EL (cell line): ENCODE measurements around the gene GLRX5.
A peak's percentile ranks its signal among the peaks of the same experiment; 100 is the strongest.

Source experiments
- DNase-seq: peaks from one replicate; pipeline ENCODE4 v3.0.0-alpha.2; 2016

GLRX5 gene

GRCh38 chr14:95537298-95538089 lies 2.6 kb downstream of the GLRX5 start:
- no peak for DNase-seq

DNA sequence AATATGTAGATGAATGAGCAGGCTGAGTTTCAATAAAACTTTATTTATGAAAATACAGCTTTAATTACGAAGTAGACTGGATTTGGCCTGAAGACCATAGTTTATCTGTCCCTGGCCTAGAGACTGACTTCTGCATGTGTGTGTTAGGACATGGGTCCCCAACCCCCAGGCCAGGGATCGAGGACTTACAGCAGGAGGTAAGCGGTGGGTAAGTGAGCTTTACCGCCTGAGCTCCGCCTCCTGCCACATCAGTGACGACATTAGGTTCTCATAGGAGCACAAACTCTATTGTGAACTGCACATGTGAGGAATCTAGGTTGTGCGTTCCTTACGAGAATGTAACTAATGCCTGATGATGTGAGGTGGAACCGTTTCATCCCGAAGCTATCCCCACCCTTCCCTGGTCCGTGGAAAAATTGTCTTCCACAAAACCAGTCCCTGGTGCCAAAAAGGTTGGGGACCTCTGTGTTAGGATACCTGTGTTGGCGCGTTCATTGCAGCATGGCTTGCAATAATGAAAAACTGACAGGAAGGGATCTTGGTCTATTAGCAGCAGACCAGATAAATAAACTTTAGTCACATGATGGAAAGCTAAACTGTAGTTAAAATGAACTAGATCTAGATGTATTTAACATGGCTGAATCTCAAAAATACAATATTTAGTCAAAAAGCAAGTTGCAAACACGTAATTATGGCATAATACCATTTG lies 4.1 kb downstream of the GLRX5 start:
- DNase-seq = no peak

DNA sequence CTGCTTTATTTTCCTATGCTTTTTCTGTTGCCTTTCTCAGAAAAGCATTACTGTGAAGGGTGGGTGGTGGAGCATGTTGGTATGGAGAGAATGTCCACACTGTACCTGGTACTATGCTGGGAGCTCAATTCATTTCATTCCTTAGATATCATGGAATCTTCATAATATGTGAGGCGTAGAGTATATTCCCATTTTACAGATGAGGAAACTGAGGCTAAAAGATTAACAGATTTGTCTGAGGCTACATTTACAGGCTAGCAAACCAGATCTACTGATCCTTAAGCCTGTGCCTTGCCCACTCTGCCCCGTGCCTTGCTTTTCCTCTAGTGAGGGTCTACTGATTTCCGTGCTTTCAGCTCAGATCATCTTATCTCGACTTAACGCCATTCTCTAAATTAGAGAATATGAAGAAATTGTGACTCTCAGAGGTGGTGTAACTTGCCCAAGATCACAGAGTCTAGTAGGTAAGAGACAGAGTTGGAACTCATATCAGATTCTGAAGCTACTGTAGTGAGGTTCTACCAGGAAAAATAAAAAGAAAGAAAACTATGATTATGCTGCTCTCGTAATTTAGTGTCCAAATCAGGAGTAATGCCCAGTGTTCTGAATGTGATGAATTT lies 5.5 kb downstream of the GLRX5 start:
- no peak for DNase-seq

DNA sequence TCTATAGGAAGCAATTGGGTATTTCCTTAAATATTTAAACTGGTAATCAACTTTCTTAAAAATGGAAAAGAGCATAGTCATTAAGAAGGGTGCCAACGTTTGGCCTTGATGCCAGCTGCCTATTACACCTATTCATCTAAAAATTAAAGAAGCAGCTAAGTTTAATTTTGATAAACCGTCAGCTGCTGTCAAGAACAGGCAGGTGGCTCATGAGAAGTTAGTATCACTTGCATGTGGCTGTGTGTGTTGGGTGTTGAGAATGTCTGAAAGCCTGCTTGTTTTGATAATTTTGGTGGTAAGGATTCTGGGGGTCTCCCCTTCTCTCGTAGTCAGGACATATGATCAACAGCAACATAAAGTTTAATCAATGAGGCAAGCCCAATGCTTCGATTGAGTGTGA lies 6.5 kb downstream of the GLRX5 start:
- DNase-seq = no peak

DNA sequence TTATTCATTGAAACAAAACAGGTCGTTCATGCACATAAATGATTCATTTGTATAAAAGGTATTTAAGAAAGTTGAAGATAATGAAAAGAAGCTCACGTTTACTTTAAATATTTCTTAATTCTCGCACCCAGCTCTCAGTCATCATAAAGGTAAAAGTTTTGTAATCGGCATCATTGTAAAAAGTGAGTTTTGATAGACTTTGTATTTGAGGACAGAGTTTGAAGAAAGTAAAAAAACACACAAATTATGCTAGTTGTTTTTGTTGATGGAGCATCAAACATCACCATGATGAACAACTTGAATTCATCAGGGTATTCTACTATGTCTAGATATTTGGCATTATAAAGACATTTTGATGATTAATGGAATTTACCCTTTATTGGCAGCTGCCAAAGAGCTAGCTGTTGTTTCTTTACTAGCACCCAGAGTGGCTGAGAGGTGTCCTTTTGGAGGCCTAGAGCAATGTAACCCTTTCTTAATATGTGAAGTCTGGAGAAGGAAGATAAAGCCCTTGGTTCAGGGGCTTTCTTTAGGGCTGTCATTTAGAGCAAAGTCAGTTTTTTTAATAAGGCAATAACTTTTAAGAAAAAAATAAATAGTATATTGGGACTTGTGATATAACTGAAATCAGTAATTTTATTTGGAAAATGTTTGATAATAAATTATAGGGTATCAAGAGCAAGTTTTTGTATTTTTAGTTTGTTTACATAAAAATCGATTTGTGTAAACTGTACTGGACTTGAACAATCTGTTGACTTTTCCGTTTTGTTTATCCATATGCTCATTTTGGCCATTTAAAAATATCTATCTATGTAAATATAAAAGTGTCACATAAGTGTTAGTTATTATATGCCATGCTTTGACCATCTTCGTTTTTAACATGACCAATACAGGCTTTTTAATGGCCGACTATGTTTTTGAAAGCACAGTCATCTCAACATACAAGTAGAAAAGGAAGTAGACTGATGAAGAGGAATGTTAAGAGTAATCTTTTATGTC lies 7.4 kb downstream of the GLRX5 start:
- no peak for DNase-seq

DNA sequence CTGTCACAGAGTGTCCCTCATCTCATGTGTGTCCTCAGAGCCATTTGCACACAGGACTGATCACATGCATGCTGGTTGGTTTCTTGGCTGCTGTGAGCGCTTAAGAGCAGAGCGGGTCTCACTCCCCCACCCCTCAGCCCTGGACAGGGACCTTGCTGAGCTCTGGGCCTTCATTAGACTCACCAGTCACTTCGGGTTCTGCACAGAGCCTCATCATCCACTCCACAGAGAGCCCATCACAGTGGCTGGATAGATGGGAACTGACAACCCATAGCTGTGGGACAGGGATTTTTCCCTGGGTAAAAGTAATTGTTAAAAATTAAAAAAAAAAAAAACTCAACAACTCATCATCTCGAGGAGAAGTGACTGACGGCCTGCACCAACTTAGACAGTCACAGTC lies 8.2 kb downstream of the GLRX5 start:
- DNase-seq = no peak

- no peak for DNase-seq
These were observed 9.7 kb downstream of the GLRX5 start for GRCh38 chr14:95544588-95544987.

GRCh38 chr14:95545515-95546168 lies 10.8 kb downstream of the GLRX5 start:
- DNase-seq = peak; percentile 86

GRCh38 chr14:95547272-95547625 lies 12.4 kb downstream of the GLRX5 start:
- no peak for DNase-seq

GRCh38 chr14:95547626-95548327 lies 12.9 kb downstream of the GLRX5 start:
- DNase-seq = peak; percentile 80

- DNase-seq = no peak
These were observed 13.6 kb downstream of the GLRX5 start for GRCh38 chr14:95548328-95548929.

- DNase-seq = no peak
These were observed 15.1 kb downstream of the GLRX5 start for GRCh38 chr14:95549656-95550585.

- no peak for DNase-seq
These were observed 16.6 kb downstream of the GLRX5 start for GRCh38 chr14:95551435-95551834.

GRCh38 chr14:95553141-95553540 lies 18.3 kb downstream of the GLRX5 start:
- no peak for DNase-seq

GRCh38 chr14:95555053-95555452 lies 20.2 kb downstream of the GLRX5 start:
- DNase-seq = no peak

DNA sequence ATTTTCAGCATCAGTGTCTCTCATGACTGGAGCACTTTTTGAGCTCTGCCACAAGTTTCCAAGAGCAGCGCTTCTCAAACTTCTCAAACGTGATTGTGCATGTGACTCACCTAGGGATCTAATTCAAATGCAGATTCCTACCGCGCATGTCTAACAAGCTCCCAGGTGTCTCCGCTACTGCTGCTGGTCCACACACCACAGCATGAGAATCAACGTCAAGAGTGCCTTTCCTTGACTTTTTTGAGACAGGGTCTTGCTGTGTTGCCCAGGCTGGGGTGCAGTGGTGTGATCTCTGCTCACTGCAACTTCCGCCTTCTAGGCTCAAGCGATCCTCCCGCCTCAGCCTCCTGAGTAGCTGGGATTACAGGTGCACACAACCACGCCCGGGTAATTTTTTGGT lies 22.4 kb downstream of the GLRX5 start:
- DNase-seq = no peak

DNA sequence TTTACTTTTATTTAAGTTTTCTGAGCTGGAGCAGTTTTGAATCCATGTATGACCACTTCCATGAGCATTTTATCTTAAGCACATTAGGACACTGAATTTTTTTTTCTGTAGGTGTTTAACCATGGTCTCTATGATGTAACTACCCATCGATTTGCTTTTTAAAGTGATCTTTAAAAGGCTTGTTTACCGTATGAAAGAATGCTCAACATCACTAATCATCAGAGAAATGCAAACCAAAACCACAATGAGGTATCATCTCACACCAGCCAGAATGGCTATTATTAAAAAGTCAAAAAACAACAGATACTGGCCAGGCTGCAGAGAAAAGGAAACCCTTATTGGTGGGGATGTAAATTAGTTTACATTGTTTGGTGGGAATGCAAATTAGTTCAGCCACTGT lies 23.0 kb downstream of the GLRX5 start:
- DNase-seq = no peak

- no peak for DNase-seq
These were observed 24.4 kb downstream of the GLRX5 start for GRCh38 chr14:95559203-95559602.

GRCh38 chr14:95561001-95561412 lies 26.2 kb downstream of the GLRX5 start:
- DNase-seq = peak; percentile 79
